Forelimb muscle (tissue), 1 donor: ENCODE results near the gene VAMP7. TPM values are rescaled to one million over a fixed set of nuclear protein-coding genes. Genes with fewer than 3 reads are reported as not detected.
"Not testable (repeated sequence)": the region's sequence is repeated elsewhere in the genome, so short reads cannot be mapped to it uniquely, and the experiment has no call there.

Experiments
- DNase-seq: peaks from one replicate; pipeline ENCODE4 v3.0.0-alpha.2; 2013; ENCODE audit warnings: low read depth
- polyA plus RNA-seq: library from polyadenylated mRNA; unstranded; fragments of 120-200 nt; gene quantifications from one replicate; pipeline ENCODE4 v1.2.1, GENCODE V29; 2013; ENCODE audit not compliant: insufficient read length

Gene VAMP7
- polyA plus RNA-seq, 1 donor, result 22.4 TPM

DNA sequence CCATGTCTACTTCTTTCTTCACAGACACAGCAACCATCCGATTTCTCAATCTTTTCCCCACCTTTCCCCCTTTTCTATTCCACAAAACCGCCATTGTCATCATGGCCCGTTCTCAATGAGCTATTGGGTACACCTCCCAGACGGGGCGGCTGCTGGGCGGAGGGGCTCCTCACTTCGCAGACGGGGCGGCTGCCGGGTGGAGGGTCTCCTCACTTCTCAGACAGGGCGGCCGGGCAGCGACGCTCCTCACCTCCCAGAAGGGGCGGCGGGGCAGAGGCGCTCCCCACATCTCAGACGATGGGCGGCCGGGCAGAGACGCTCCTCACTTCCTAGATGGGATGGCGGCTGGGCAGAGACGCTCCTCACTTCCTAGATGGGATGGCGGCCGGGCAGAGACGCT lies 26.5 kb downstream of the VAMP7 start:
- not testable (repeated sequence) for DNase-seq

DNA sequence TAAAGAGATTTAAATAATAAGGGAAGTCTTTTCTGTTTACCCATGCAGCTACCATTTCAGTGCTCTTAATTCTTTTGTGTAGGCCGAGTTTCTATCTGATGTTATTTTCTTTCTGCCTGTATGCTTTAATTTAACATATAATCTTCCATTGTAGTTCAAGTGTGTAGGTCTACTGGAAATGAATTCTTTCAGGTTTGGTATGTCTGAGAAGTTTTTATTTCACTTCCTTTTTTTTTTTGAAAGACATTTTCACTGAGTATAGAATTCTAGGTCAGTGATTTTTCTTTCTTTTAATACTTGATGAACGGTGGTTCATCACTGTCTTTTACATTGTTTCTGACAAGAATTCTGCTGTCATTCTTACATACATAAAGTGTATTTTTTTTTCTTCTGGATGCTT lies 42.1 kb downstream of the VAMP7 start:
- DNase-seq, result no peak

DNA sequence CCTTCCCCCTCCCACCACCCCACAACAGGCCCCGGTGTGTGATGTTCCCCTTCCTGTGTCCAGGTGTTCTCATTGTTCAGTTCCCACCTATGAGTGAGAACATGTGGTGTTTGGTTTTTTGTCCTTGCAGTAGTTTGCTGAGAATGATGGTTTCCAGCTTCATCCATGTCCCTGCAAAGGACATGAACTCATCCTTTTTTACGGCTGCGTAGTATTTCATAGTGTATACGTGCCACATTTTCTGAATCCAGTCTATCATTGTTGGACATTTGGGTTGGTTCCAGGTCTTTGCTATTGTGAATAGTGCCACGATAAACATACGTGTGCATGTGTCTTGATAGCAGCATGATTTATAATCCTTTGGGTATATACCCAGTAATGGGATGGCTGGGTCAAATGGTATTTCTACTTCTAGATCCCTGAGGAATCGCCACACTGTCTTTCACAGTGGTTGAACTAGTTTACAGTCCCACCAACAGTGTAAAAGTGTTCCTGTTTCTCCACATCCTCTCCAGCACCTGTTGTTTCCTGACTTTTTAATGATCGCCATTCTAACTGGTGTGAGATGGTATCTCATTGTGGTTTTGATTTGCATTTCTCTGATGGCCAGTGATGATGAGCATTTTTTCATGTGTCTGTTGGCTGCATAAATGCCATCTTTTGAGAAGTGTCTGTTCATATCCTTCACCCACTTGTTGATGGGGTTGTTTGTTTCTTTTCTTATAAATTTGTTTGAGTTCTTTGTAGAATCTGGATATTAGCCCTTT lies 49.9 kb downstream of the VAMP7 start:
- not testable (repeated sequence) for DNase-seq

DNA sequence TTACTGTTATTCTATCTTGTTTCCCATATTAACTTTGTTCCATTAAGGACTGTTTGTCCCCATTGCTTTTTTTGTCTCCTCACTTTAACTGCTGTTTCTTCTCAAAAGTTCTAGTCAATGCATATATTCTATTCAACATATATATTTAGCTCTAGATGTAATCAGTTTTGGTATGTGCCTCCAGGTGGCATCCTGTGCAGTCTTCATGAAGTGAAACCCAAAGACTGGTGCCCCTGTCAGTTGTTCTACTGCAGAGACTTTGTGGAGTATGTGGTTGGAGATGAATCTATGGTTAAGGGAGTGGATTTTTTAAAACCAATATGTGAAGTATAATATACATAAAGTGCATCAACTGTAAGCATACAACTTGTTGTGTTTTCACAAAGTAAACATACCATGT lies 57.0 kb downstream of the VAMP7 start:
- no peak for DNase-seq

DNA sequence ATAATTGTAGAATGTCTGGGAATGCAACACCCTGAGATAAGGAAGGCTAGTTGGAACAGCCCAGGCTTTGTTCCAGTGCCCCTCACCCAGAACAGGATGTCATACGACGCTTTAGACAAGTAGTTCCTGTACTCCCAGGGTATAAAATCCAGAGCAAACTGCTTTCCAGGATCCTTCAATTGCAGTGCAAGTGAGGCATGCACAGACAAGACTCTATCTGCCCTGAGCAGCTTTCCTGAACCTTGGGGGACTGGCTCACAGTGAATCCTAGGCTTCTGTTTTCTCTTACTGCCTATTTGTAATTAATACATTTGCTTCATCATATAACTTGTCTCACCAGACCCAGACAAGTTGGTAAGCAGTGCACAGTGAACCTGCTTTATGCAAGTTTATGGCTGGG lies 68.0 kb downstream of the VAMP7 start:
- DNase-seq, result no peak

DNA sequence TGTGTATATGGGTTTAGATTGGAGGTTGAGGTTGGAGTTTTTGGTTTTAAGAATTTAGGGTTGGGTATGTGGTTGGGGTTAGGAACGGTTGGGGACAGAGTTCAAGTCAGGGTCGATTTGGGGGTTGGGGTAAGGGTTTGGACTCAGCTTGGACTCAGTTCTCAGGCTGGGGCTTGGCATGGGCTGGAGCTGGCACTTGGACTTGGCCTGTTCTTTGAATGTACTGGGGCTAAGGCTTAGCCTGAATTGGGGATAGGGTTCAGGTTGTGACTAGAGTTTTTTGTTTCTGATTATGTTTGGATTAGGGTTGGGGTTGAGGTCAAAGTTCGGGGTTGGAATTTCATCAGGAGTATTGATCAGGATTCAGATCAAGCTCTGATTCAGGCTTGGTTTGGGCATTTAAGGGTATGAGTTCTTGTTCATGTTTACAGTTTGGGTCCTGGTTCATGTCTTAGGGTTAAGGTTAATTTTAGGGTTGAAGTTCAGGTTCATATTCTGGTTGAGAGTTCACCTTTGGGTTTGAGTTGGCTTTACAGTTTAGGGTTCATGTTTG lies 70.2 kb downstream of the VAMP7 start:
- DNase-seq, result no peak

DNA sequence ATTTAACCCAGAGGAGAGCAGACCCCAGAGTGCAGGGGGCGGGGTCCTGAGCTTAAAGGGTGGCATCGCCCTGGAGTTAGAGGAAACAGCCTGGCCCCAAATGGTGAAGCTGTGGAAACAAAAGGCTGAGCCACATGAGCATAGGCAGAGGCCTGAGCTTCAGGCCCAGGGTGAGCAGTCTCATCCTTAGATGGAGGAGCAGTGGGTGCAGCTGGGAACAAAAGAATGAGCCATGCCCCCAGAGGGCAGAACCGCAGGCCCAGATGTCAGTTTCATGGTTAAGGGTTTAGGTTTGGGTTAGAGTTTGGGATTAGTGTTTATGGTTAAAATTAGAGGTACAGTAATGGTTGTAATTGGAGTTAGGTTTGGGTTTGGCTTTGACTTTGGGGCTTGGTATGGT lies 71.9 kb downstream of the VAMP7 start:
- DNase-seq, result no peak

DNA sequence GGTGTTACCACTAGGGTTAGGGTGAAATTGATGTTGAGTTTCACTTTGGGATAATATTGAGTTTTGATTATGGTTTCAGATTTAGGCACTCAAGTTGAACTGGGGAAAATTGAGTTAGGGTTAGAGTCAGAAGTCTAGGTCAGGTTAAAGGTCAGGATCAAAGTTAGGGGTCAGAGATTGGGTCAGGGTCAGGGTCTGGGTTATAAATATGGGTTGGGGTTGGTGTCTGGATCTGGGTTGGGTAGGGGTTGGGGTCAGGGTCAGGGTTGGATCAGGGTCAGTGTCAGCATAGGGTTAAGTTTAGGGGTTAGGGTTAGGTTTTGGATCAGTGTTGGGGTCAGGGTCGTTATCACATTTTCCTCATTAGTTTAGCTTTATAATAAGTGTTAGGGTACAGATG lies 73.6 kb downstream of the VAMP7 start:
- no peak for DNase-seq

DNA sequence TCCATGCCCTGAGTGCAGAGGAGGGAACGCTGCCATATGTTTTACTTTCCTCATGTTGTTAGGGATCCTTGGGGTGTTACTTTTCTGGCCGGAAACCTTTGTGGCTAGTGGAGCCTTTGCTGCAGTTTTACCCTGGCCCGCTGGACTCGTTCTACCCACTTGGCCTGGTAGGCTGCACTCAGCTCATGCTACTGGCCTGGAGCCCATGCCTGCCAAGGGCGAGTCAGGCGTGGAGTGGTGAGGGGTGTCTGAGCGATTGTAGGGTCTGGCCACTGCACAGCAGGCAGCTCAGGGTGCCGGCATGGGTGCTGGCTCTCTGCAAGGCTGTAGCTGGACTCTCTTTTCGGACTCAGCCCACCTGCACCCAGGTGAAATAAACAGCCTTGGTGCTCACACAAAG lies 75.0 kb downstream of the VAMP7 start:
- no peak for DNase-seq

DNA sequence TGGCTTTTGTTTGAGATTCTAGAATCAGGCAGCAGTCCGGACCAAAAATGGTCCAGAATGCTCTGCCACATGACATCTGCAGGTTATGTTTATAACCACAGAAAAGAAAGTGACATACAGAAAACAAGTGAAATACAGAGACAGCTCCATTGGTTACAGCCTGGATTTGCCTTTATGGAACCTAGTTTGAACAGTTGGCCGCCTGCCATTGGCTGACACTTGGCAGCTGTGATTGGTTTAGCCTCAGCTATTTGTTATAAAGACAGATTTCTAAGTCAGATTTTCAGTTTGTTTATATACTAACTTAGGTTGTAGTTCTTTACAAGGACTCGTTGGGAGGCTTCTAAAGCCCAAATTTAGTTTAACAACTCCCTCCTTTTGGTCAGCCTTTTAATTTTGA lies 75.5 kb downstream of the VAMP7 start:
- DNase-seq, result no peak

DNA sequence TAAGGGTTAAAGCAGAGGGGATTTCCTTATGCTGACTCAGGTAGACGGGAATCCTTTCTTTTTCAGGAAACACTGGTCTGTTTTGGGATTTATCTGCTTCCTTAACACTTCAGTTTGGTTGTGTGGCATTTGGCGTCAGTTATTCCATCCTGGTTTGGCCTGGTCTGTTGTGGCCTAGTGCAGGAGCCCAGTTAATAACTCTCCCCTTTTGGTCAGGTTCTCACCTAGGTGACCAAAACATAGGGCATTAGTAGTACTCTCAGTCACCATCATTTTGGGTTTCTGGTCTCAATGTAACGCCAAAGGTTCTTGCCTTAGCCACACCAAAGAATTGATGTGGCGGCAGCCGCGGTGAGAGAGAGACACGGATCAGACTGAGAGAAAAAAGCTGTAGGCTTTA lies 76.7 kb downstream of the VAMP7 start:
- no peak for DNase-seq

DNA sequence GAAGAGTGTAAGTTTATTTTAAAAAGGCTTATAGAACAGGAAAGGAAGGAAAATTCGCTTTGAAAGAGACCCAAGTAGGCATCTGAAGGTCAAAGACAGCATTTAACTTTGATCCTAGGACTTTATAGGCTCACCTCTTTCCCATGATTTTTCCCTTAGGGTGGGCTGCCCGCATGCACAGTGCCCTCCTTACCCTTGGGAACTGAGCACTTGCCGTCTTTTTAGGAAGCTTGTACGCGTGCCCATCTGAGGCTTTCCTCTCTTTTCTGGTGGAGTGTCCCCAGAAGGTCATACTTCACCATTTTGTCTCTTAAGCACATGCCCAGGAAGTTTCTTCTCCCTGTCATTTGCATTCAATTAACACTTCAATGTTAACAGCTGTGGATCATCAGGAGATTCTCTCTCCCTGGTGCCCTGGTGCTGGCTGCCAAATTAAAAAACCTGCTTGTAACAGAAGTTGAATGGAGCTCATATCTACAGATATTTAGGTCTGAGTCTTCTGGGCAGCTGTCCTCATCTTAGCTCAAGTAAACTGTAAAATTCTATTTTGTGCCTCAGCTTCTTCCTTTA lies 78.0 kb downstream of the VAMP7 start:
- no peak for DNase-seq

DNA sequence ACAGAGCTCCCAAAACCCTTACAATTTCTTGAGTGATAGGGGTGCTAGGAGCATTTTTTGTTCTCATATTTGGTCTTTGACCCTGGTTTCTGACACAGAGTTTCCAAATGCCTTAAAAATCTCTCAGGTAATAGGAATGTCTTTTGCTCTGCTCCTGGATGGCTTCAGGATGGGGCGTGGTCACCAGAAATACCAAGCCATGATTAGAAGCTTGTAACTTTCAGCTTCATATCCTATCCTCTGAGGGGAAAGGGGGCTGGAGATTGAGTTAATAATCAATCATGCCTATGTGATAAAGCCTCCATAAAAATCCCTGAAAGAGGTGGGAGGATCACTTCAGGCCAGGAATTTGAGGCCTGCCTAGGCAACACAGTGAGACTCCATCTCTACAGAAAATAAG lies 81.8 kb downstream of the VAMP7 start:
- no peak for DNase-seq

DNA sequence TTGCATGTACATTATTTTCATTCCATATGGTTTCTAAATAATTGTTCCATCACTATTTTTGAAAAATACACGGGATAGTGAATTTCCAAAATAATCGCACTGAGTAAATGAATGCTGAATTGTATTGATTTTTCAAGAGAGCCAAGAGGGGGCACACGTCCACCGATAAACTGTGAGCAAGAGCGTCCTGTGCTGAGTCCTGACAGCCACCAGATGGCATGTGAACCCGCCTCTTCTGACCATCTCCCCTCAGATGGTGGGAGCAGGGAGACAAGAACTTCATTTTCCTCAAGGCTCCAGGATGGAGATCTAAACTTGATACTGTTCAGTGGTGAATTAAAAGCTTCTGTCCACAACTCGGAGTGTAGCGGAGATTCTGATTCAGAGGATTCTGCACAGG lies 85.7 kb downstream of the VAMP7 start:
- no peak for DNase-seq

DNA sequence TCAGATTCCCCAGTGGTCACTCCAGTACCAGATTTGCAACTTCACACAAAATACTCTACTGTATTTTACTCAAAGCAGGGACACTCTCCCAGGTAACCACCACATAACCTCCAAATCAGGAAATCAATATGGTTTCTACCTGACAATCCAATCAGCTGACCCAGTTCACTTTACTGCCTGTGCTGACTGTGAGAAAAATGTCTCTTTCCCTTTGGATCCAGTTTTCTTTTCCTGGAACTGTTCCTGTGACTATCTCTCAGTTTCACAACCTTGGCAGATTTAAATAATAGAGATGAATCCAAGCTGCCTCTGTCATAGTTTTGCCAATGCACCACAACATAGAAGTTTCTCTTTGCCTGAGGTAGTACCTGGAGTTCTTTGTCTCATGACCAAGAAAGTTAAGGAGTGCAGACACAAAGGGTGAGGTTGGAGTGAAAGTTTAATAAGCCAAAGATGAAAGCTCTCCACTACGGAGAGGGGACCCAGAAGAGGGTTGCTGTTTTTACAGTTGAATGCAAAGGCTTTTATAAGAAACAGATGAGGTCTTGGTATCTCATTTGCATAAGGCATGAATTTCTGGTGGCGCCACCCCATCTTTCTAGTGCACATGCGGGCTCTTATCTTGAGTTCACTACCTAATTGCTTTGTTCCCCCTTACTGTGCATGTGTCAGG lies 86.6 kb downstream of the VAMP7 start:
- DNase-seq, result no peak

DNA sequence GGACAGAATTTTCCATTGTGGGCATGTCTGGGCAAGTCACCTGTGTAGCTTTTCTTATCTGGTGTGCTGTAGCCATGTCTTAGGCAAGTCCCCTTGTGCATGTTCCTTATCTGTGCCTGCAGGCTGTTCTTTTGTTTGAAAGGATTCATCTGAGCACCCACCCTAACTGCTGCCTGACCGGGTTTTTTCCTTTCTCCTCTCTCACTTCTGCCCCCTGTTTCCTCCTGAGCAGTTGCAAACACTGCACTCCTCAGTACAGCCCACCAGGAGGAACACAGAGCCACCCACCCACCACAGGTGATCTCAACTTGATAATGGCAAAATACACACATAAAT lies 87.1 kb downstream of the VAMP7 start:
- no peak for DNase-seq

DNA sequence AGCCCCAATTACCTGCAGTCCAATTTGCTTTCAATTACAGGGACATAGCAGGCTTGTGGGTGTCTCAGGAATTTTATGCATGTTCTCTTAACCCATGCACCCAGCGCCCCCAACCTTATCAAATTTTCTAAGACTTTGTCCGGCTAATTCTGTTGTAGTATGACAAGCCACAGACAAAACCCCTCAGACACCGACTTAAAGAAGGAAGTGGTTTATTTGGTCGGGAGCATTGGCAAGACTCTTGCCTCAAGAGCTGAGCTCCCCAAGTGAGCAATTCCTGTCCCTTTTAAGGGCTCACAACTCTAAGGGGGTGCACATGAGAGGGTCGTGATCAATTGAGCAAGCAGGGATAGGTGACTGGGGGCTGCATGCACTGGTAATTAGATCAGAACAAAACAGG lies 87.6 kb downstream of the VAMP7 start:
- no peak for DNase-seq

DNA sequence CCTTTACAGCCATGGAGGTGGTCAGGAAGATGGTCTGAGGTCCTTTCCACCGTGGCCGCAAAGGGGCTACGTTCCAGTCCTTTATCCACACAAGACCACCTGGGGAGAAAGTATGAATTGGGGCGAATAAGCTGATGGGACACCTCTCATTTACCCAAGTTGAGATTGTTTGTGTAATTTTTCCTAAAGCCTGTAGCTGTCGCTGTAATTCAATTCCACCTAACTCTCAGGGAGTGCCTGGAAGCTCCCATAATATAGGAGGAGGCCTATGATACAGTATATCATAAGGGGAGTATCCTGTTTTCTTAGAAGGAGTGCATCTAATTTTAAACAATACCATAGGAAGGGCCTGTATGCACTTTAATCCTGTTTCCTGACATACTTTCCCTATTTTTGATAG lies 90.5 kb downstream of the VAMP7 start:
- not testable (repeated sequence) for DNase-seq

DNA sequence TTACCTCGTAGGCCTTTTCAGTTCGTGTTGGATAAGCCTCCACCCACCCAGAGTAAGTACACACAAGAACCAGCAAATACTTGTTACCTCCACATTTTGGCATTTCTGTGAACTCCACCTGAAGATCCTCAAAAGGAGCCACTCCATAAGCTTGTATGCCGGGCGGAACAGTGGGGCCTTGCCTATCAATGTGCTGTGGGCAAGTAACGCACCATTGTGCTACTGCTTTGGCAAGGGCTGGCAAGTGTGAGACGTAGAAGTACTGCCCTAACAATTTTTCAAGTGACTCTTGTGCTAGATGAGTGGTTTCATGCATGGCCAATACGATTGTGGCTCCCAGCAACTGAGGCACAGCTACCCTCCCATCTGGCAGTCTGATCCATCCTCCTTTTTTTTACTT lies 91.1 kb downstream of the VAMP7 start:
- DNase-seq, result not testable (repeated sequence)

DNA sequence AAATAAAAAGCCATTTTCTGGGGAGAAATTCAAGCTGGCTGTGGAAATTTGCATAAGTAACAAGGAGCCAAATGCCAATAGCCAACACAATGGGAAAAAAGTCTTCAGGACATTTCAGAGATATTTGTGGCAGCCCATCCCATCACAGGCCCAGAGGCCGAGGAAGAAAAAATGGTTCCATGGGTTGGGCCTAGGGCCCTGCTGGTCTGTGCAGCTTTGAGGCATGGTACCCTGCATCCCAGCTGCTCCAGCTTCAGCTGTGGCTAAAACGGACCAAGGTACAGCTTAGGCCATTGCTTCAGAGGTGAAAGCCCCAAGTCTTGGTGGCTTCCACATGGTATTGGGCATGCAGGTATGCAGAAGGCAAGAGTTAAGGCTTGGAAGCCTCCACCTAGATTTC lies 102.2 kb downstream of the VAMP7 start:
- no peak for DNase-seq

DNA sequence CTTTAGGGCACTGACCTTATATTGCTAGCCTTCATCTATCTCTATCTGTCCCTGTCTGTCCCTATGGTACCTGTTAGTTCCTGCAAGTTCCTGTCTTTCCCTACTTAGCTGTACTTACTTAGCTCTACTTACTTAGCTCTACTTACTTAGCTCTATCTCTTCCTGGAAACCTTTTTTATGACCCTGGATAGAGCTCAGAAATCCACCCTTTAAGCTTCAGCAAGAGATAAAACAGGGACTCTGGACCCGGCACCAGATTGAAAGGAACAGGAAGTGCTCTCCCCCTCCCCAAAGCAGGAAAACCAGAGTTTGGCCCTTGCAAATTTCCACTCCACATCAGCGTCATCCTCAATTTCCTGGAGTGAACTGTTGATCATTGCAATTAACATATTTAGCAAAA lies 104.1 kb downstream of the VAMP7 start:
- DNase-seq, result no peak

DNA sequence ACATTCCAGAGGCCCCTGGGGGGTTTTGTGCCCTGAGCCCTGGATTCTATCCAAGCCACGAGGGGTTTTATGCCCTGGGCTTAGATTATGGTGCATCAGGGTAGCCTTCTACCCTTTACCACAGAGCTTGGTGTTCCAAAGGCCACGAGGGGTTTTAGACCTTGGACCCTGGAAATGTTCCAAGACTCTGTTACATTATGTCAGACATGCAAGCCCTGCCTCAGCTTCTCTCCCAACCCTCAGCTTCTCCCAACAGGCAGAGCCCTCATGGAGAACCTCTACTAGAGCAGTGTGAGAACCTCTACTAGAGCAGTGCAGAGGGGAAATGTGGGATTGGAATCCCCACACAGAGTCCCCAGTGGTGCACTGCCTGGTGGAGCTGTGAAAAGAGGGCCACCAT lies 105.8 kb downstream of the VAMP7 start:
- DNase-seq, result not testable (repeated sequence)

DNA sequence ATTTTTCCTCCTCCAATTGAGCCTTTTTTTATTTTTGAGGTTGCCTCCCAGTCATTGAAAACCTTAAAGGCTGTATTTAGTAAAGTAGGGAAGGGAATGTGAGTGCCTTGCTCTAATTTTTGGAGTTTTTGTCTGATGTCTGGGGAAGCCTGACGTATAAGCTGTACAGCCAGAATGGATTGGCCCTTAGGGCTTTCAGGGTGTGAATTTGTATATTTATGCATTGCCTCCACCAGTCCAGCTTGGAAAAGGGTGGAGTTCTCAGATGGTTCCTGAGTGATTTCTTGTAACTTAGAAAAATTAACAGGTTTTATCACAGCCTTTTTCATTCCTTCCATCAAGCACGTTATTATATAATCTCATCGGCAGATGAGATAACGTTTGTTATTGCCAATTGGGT lies 107.7 kb downstream of the VAMP7 start:
- DNase-seq, result no peak
